ENCODE measurements around the gene PSMG3. TPM values are rescaled to one million over a fixed set of nuclear protein-coding genes. Genes with fewer than 3 reads are reported as not detected.

PSMG3 gene
- polyA plus RNA-seq, 1 donor (not counting 4 experiments of a cell fraction or from before 2014, with no cell fraction given), result 49.6 TPM

DNA sequence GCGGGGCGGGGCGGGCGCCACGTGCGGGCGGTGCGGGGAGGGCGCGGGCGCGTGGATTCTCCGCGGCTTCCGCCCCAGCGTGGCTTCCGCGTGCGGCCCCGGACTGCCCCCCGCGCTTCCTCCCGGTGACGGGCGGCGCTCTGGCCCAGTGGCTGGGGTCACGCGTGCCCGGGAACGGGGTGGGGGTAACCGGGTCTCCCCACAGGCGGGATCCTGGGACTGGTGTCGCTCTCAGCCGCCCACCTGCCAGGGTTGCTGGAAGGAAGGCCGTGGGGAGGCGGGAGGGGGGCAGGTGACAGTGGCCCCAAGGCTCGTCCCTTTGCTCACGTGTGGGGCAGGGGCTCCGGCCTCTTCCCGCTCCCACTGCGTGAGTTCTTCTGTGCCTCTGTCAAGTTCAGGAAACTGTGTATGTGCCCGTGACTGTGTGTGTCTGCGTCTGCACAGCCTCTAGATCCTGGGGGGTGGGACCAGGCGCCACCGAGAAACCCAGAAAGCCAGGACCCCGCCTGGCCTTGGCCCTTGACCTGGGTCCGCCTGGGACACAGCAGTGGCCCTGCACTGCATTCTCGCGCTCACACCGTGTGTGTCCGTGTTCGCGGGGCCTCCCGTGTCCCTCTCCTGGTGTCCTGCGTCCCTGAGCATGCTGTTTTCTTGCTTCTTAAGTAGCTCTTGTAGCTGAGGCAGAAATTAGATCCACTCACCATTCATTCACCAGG is 38.4 kb downstream of the PSMG3 start:
- Histone ChIP-seq H3K27me3 (ENCODE audit: control insufficient read depth, extremely low read depth, insufficient read depth, low read length) (no peaks in the 10 kb centered on the region), H3K27ac (ENCODE audit: control insufficient read depth, insufficient read depth, low read length) (peak overlapping the region; percentile 90), H3K4me3 (ENCODE audit: control insufficient read depth in 2 of 3, extremely low read depth in 1 of 3, insufficient read depth in 2 of 3, low read depth in 1 of 3, low read length in 3 of 3) (peak overlapping the region; percentile 80 to 89 (median 80)), H2AFZ (ENCODE audit: control insufficient read depth, low read length) (no peak overlapping the region), H3K36me3 (ENCODE audit: control insufficient read depth in 2 of 2, extremely low read depth in 1 of 2, insufficient read depth in 2 of 2, low read length in 2 of 2) (peaks cover 4 to 6% of the 10 kb centered on the region in 2 experiments), H3K9ac (ENCODE audit: control insufficient read depth, extremely low read depth, insufficient read depth, low read length) (peak overlapping the region; percentile 86), H3K4me1 (ENCODE audit: control insufficient read depth, extremely low read depth, insufficient read depth, low read length) (peaks cover 45% of the 10 kb centered on the region), H3K79me2 (ENCODE audit: control insufficient read depth, insufficient read depth, low read length) (peaks cover 41% of the 10 kb centered on the region), H3K9me3 (ENCODE audit: control insufficient read depth, low read depth, low read length) (no peaks in the 10 kb centered on the region), H3K4me2 (ENCODE audit: control insufficient read depth, extremely low read depth, insufficient read depth, low read depth, low read length) (peak overlapping the region; percentile 83), H4K20me1 (ENCODE audit: control insufficient read depth, extremely low read depth, insufficient read depth, low read length) (peaks cover 7% of the 10 kb centered on the region), H3K9me1 (ENCODE audit: control insufficient read depth, extremely low read depth, insufficient read depth, low read length) (peaks cover 3% of the 10 kb centered on the region)
- DNase-seq (ENCODE audit: low read depth, low spot score) (no peak), FAIRE-seq (no peak)
- dilution Hi-C loops (cut with MboI; ENCODE audit: extremely low pct_ligation_motif_present, low sequenced_read_pairs), result no loop called here
- no peak for TF ChIP-seq EZH2 (IDR thresholded peaks at IDR 0.05; ENCODE audit: low read length)
- TF ChIP-seq, protein P1, sequence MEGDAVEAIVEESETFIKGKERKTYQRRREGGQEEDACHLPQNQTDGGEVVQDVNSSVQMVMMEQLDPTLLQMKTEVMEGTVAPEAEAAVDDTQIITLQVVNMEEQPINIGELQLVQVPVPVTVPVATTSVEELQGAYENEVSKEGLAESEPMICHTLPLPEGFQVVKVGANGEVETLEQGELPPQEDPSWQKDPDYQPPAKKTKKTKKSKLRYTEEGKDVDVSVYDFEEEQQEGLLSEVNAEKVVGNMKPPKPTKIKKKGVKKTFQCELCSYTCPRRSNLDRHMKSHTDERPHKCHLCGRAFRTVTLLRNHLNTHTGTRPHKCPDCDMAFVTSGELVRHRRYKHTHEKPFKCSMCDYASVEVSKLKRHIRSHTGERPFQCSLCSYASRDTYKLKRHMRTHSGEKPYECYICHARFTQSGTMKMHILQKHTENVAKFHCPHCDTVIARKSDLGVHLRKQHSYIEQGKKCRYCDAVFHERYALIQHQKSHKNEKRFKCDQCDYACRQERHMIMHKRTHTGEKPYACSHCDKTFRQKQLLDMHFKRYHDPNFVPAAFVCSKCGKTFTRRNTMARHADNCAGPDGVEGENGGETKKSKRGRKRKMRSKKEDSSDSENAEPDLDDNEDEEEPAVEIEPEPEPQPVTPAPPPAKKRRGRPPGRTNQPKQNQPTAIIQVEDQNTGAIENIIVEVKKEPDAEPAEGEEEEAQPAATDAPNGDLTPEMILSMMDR (optimal IDR thresholded peaks at IDR 0.05 in 1 of 3, IDR thresholded peaks at IDR 0.05 in 1 of 3, conservative IDR thresholded peaks at IDR 0.05 in 1 of 3; ENCODE audit: extremely low read depth in 1 of 3, insufficient read depth in 2 of 3, low read length in 3 of 3), result no peak

DNA sequence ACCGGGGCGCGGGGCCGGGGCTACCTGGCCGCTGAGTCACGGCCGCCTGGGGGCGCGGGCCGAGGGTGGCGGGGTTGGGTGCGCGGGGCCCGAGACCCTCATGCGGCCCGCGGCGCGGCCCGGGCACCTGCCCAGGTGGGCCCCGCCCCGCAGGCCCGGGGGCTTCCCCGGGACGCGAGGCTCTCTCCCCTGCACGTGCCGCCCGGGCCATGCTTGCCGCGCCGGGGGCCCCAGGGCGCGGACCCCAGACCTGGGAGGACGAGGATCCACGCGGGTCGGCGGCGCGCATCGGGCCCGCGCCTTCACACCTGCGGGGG is 38.9 kb downstream of the PSMG3 start:
- dilution Hi-C loops (cut with MboI; ENCODE audit: extremely low pct_ligation_motif_present, low sequenced_read_pairs), result no loop called here
- Histone ChIP-seq H3K9ac (ENCODE audit: control insufficient read depth, extremely low read depth, insufficient read depth, low read length) (peak overlapping the region; percentile 86), H3K9me1 (ENCODE audit: control insufficient read depth, extremely low read depth, insufficient read depth, low read length) (peaks cover 3% of the 10 kb centered on the region), H4K20me1 (ENCODE audit: control insufficient read depth, extremely low read depth, insufficient read depth, low read length) (peaks cover 5% of the 10 kb centered on the region), H3K4me3 (ENCODE audit: control insufficient read depth in 2 of 3, extremely low read depth in 1 of 3, insufficient read depth in 2 of 3, low read depth in 1 of 3, low read length in 3 of 3) (peak overlapping the region in 2 of 3 experiments; percentile 80), H3K4me2 (ENCODE audit: control insufficient read depth, extremely low read depth, insufficient read depth, low read depth, low read length) (no peak overlapping the region), H3K36me3 (ENCODE audit: control insufficient read depth in 2 of 2, extremely low read depth in 1 of 2, insufficient read depth in 2 of 2, low read length in 2 of 2) (peaks cover 1 to 3% of the 10 kb centered on the region in 2 experiments), H3K27ac (ENCODE audit: control insufficient read depth, insufficient read depth, low read length) (no peak overlapping the region), H2AFZ (ENCODE audit: control insufficient read depth, low read length) (no peak overlapping the region), H3K79me2 (ENCODE audit: control insufficient read depth, insufficient read depth, low read length) (peaks cover 36% of the 10 kb centered on the region), H3K4me1 (ENCODE audit: control insufficient read depth, extremely low read depth, insufficient read depth, low read length) (peaks cover 44% of the 10 kb centered on the region), H3K9me3 (ENCODE audit: control insufficient read depth, low read depth, low read length) (no peaks in the 10 kb centered on the region), H3K27me3 (ENCODE audit: control insufficient read depth, extremely low read depth, insufficient read depth, low read length) (no peaks in the 10 kb centered on the region)
- FAIRE-seq (no peak), DNase-seq (ENCODE audit: low read depth, low spot score) (no peak)
- no peak for TF ChIP-seq EZH2 (IDR thresholded peaks at IDR 0.05; ENCODE audit: low read length)
- TF ChIP-seq, protein P1 (optimal IDR thresholded peaks at IDR 0.05 in 1 of 3, IDR thresholded peaks at IDR 0.05 in 1 of 3, conservative IDR thresholded peaks at IDR 0.05 in 1 of 3; ENCODE audit: extremely low read depth in 1 of 3, insufficient read depth in 2 of 3, low read length in 3 of 3), result no peak
